ENCODE measurements around the gene TEX261.
"Not testable (repeated sequence)": the region's sequence is repeated elsewhere in the genome, so short reads cannot be mapped to it uniquely, and the experiment has no call there.

TEX261 gene

DNA sequence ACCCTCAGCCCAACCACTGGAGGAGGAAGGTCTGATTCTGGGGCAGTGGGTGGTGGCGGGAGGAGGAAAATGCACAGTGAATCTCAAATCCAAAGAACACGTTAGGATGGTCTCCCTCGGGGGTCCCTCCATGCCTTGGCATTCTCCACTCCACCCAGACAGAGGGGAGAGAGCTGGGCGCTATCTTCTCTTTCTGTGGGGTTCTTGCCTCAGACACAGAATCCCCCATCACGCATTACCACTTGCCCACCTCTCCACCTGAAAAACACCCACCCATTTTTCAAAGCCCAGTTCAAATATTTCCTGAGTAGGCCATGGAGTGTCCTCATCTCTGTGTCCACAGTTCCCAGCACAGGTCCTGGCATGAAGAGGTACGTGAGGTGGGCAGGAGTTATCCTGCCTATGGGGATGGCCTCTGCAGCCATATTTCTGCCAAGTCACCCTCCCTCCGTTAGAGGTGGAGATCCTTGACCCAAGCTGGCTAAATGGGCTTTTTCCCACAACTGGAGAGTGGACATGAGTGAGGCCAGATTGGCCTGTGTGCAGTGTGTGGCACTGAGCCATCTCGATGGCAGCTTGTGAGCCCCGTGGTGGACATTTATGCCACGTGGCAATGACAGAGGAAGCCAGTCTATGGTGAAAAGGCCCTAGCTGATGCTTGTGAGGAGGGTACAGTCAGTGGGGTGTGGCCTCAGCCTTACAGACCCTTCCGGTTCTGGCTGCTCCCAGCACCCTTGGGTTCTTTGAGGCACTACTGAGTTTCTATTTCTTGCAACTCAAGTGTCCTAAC lies 9.5 kb upstream of the TEX261 start:
- Histone ChIP-seq H3K4me1 (ENCODE audit: insufficient read depth, insufficient read length) (peaks cover 8% of the 10 kb centered on the region), H3K9ac (ENCODE audit: insufficient read length, low read depth) (no peak overlapping the region), H3K9me3 (ENCODE audit: insufficient read depth, low read length) (peaks cover 11% of the 10 kb centered on the region; the same call in 1 of the 2 replicates), H3K27me3 (ENCODE audit: insufficient read depth, insufficient read length) (no peaks in the 10 kb centered on the region), H3K4me3 (ENCODE audit: insufficient read length, low read depth) (no peak overlapping the region), H3K36me3 (ENCODE audit: insufficient read depth, insufficient read length, low read length) (no peaks in the 10 kb centered on the region)
- TF ChIP-seq SUZ12 (IDR thresholded peaks at IDR 0.05; ENCODE audit: extremely low read depth, insufficient read depth, insufficient read length) = no peak
- no peak for TF ChIP-seq ZNF274 (IDR thresholded peaks at IDR 0.05; ENCODE audit: low read depth, low read length)
- TF ChIP-seq YY1 (IDR thresholded peaks at IDR 0.05; ENCODE audit: insufficient read depth, insufficient read length) = no peak
- no peak for DNase-seq (ENCODE audit: low read depth, low spot score)

DNA sequence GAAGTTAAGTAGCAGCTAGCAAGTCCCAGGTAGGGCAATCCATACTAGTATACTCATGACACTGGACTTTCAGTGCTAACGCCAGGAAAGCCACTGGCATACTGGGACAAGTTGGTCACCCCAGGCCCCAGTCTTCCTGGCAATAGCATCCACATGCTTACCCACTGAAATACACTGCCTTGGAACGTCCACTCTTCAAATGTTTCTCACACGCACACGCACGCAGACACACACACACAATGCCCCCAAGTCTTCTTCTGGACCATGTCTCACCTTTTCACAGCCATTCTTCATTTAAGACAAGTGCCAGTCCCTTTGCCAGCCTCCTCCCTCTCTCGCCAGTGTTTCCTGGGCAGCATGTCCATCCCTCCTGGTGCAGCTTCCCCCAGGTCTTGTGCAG lies 8.7 kb upstream of the TEX261 start:
- Histone ChIP-seq H3K4me1 (ENCODE audit: insufficient read depth, insufficient read length) (peaks cover 8% of the 10 kb centered on the region), H3K4me3 (ENCODE audit: insufficient read length, low read depth) (no peak overlapping the region), H3K36me3 (ENCODE audit: insufficient read depth, insufficient read length, low read length) (no peaks in the 10 kb centered on the region), H3K9me3 (ENCODE audit: insufficient read depth, low read length) (peaks cover 11% of the 10 kb centered on the region; the same call in 1 of the 2 replicates), H3K27me3 (ENCODE audit: insufficient read depth, insufficient read length) (no peaks in the 10 kb centered on the region), H3K9ac (ENCODE audit: insufficient read length, low read depth) (no peak overlapping the region)
- TF ChIP-seq ZNF274 (IDR thresholded peaks at IDR 0.05; ENCODE audit: low read depth, low read length) = no peak
- no peak for TF ChIP-seq SUZ12 (IDR thresholded peaks at IDR 0.05; ENCODE audit: extremely low read depth, insufficient read depth, insufficient read length)
- no peak for TF ChIP-seq YY1 (IDR thresholded peaks at IDR 0.05; ENCODE audit: insufficient read depth, insufficient read length)
- DNase-seq (ENCODE audit: low read depth, low spot score) = no peak

DNA sequence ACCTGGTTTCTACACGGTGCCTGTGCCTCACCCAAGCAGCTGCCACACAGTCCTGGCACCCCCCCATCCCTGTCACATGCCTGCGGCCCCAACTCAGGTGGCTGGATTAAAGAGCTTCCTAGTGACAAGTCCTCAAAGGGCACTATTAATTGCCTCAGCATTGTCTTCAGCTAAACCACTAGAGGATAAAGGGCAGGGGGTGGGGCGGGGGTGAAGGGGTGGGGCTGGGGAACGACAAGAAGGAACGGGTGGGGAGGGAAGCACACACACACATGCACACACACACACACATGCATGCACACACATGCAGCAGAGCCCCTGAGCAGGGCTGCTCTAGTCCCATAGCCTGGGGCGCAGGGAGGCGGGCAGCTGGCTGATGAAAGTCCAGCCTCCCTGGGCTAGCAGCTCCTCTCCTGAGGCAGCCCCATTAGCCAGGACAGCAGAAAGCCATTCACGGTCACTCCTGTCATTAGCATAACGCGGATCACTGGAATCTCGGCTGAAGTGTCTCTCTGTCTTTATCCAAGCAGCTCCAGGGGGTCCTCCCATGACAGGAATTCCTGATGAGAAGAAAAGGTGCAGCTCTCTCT lies 7.4 kb upstream of the TEX261 start:
- H3K27me3 ChIP-seq (ENCODE audit: insufficient read depth, insufficient read length) = no peaks in the 10 kb centered on the region

DNA sequence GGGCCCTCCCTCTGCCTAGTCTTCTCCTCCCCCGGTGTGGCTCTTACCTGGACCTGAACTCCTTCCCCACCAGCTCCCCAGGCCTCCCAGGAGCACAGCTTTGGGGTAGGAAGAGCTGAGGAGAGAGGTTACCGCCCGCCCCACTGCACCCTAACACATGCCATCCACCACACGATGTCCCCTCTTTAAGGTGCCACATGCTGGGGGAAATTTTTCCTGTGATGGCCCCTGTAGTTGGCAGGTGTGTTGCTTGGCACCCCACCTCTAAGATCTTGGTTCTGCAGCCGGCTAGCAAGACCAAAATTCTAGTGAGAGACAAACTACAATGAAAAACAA lies 6.9 kb upstream of the TEX261 start:
- DNase-seq (ENCODE audit: low read depth, low spot score) = no peak
- Histone ChIP-seq H3K4me3 (ENCODE audit: insufficient read length, low read depth) (no peak overlapping the region), H3K9ac (ENCODE audit: insufficient read length, low read depth) (peak overlapping the region; percentile 64), H3K9me3 (ENCODE audit: insufficient read depth, low read length) (peaks cover 11% of the 10 kb centered on the region; the same call in 1 of the 2 replicates), H3K4me1 (ENCODE audit: insufficient read depth, insufficient read length) (peaks cover 8% of the 10 kb centered on the region), H3K36me3 (ENCODE audit: insufficient read depth, insufficient read length, low read length) (no peaks in the 10 kb centered on the region), H3K27me3 (ENCODE audit: insufficient read depth, insufficient read length) (no peaks in the 10 kb centered on the region)
- TF ChIP-seq YY1 (IDR thresholded peaks at IDR 0.05; ENCODE audit: insufficient read depth, insufficient read length) (no peak), ZNF274 (IDR thresholded peaks at IDR 0.05; ENCODE audit: low read depth, low read length) (no peak), SUZ12 (IDR thresholded peaks at IDR 0.05; ENCODE audit: extremely low read depth, insufficient read depth, insufficient read length) (no peak)

More for the DNA sequence above, 7.4 kb upstream of the TEX261 start:
- H3K9ac ChIP-seq (ENCODE audit: insufficient read length, low read depth) = peak overlapping the region; percentile 64
- H3K9me3 ChIP-seq (ENCODE audit: insufficient read depth, low read length) = peaks cover 11% of the 10 kb centered on the region; the same call in 1 of the 2 replicates
- no peaks in the 10 kb centered on the region for H3K36me3 ChIP-seq (ENCODE audit: insufficient read depth, insufficient read length, low read length)
- DNase-seq (ENCODE audit: low read depth, low spot score) = peak; percentile 69
- no peak overlapping the region for H3K4me3 ChIP-seq (ENCODE audit: insufficient read length, low read depth)
- TF ChIP-seq ZNF274 (IDR thresholded peaks at IDR 0.05; ENCODE audit: low read depth, low read length) (no peak), YY1 (IDR thresholded peaks at IDR 0.05; ENCODE audit: insufficient read depth, insufficient read length) (no peak), SUZ12 (IDR thresholded peaks at IDR 0.05; ENCODE audit: extremely low read depth, insufficient read depth, insufficient read length) (no peak)
- peaks cover 8% of the 10 kb centered on the region for H3K4me1 ChIP-seq (ENCODE audit: insufficient read depth, insufficient read length)

DNA sequence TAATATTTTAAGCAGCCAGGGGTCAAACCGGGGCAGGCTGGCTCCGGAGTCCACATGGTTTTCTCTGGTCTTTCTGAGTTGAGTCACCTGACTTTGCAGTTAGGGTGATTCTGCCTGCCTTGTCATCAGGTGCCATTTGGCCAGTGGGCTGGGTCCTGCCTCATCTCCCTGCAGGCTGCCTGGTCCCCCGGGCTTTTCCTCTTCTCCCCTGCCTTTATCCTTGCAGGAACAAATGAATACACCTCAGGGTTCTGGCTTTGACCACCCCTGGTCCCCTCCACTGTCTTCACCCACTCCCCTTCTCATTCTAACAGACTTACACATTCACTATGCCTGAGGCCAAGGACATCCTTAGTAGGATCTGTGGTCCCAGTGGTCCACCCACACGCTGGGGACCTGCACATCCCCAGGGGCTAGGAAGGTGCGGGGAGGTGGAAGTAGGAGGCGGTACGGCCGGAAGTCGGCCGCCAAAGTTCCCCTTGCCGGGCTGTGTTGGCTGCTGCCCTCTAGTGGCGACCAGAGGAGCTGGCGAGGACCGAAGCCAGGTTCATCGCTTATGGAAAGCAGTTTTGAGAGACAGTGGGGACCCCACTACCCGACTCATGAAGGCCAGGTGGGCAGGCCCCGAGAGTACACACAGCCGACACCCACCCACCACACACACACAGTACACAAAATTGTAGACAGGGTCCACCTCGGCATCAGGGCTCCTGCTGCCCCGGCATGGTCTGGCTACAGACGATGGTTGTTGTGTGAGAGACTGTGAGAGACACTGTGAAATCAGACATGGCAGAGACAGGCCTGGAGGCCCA lies 6.3 kb upstream of the TEX261 start:
- Histone ChIP-seq H3K9me3 (ENCODE audit: insufficient read depth, low read length) (peaks cover 11% of the 10 kb centered on the region; the same call in 1 of the 2 replicates), H3K4me3 (ENCODE audit: insufficient read length, low read depth) (peak overlapping the region; percentile 3), H3K27me3 (ENCODE audit: insufficient read depth, insufficient read length) (no peaks in the 10 kb centered on the region), H3K9ac (ENCODE audit: insufficient read length, low read depth) (peak overlapping the region; percentile 16), H3K4me1 (ENCODE audit: insufficient read depth, insufficient read length) (peaks cover 8% of the 10 kb centered on the region), H3K36me3 (ENCODE audit: insufficient read depth, insufficient read length, low read length) (no peaks in the 10 kb centered on the region)
- no peak for TF ChIP-seq ZNF274 (IDR thresholded peaks at IDR 0.05; ENCODE audit: low read depth, low read length)
- no peak for TF ChIP-seq SUZ12 (IDR thresholded peaks at IDR 0.05; ENCODE audit: extremely low read depth, insufficient read depth, insufficient read length)
- no peak for TF ChIP-seq YY1 (IDR thresholded peaks at IDR 0.05; ENCODE audit: insufficient read depth, insufficient read length)
- peak; percentile 58 for DNase-seq (ENCODE audit: low read depth, low spot score)

DNA sequence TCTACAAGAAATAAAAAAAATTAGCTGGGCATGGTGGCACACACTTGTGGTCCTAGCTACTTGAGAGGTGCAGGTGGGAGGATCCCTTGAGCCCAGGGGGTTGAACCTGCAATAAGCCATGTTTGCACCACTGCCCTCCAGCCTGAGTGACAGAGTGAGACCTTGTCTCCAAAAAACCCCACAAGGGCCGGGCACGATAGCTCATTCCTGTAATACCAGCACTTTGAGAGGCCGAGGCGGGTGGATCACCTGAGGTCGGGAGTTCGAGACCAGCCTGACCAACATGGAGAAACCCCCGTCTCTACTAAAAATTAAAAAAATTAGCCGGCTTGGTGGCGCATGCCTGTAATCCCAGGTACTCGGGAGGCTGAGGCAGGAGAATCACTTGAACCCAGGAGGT lies 5.3 kb upstream of the TEX261 start:
- H3K27me3 ChIP-seq (ENCODE audit: insufficient read depth, insufficient read length); H3K36me3 ChIP-seq (ENCODE audit: insufficient read depth, insufficient read length, low read length); H3K4me3 ChIP-seq (ENCODE audit: insufficient read length, low read depth); DNase-seq (ENCODE audit: low read depth, low spot score); H3K9ac ChIP-seq (ENCODE audit: insufficient read length, low read depth); H3K4me1 ChIP-seq (ENCODE audit: insufficient read depth, insufficient read length): not testable (repeated sequence)
- peaks cover 11% of the 10 kb centered on the region; the same call in 1 of the 2 replicates for H3K9me3 ChIP-seq (ENCODE audit: insufficient read depth, low read length)

DNA sequence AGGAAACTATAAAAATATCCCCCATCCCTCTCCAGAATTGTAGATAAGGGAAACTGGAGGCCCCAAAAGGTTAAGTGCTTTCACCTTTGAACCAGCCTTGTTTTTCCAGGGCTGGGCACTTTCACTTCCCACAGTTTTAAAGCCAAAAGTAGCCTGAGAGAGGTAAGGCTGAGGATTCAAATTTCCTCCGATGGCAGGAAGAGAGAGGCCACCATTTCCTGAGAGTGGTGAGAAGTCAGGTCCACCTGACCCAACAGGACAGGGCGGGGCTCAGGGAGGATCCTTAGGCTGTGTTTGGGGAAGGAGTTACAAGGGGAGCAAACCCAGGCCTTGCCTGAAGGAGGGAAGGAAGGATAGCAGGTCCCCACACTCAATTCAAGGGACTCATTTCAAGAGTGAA lies 4.7 kb upstream of the TEX261 start:
- DNase-seq (ENCODE audit: low read depth, low spot score) = no peak

DNA sequence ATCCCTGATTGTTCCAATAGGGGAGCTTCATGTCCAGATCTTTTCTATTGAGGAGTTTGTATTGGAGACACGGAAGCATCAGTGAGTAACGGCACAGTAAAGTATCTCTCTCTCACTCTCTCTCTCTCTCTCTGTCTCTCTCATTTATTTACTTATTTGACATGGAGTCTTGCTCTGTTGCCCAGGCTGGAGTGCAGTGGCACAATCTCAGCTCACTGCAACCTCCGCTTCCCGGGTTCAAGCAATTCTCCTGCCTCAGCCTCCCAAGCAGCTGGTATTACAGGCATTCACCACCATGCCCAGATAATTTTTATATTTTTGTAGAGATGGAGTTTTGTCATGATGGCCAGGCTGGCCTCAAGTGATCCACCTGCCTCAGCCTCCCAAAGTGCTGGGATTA lies 4.2 kb upstream of the TEX261 start:
- not testable (repeated sequence) for H3K4me3 ChIP-seq (ENCODE audit: insufficient read length, low read depth); H3K27me3 ChIP-seq (ENCODE audit: insufficient read depth, insufficient read length); H3K36me3 ChIP-seq (ENCODE audit: insufficient read depth, insufficient read length, low read length); DNase-seq (ENCODE audit: low read depth, low spot score); H3K4me1 ChIP-seq (ENCODE audit: insufficient read depth, insufficient read length); H3K9ac ChIP-seq (ENCODE audit: insufficient read length, low read depth); H3K9me3 ChIP-seq (ENCODE audit: insufficient read depth, low read length)

More for the DNA sequence above, 4.7 kb upstream of the TEX261 start:
- Histone ChIP-seq H3K4me3 (ENCODE audit: insufficient read length, low read depth) (no peak overlapping the region), H3K9me3 (ENCODE audit: insufficient read depth, low read length) (peaks cover 11% of the 10 kb centered on the region; the same call in 1 of the 2 replicates), H3K36me3 (ENCODE audit: insufficient read depth, insufficient read length, low read length) (no peaks in the 10 kb centered on the region), H3K4me1 (ENCODE audit: insufficient read depth, insufficient read length) (peaks cover 8% of the 10 kb centered on the region), H3K9ac (ENCODE audit: insufficient read length, low read depth) (no peak overlapping the region), H3K27me3 (ENCODE audit: insufficient read depth, insufficient read length) (no peaks in the 10 kb centered on the region)
- TF ChIP-seq YY1 (IDR thresholded peaks at IDR 0.05; ENCODE audit: insufficient read depth, insufficient read length) (no peak), SUZ12 (IDR thresholded peaks at IDR 0.05; ENCODE audit: extremely low read depth, insufficient read depth, insufficient read length) (no peak), ZNF274 (IDR thresholded peaks at IDR 0.05; ENCODE audit: low read depth, low read length) (no peak)

Data from NT2/D1 (cell line).